ENCODE data around the gene GJD3.

The GJD3 gene

DNA sequence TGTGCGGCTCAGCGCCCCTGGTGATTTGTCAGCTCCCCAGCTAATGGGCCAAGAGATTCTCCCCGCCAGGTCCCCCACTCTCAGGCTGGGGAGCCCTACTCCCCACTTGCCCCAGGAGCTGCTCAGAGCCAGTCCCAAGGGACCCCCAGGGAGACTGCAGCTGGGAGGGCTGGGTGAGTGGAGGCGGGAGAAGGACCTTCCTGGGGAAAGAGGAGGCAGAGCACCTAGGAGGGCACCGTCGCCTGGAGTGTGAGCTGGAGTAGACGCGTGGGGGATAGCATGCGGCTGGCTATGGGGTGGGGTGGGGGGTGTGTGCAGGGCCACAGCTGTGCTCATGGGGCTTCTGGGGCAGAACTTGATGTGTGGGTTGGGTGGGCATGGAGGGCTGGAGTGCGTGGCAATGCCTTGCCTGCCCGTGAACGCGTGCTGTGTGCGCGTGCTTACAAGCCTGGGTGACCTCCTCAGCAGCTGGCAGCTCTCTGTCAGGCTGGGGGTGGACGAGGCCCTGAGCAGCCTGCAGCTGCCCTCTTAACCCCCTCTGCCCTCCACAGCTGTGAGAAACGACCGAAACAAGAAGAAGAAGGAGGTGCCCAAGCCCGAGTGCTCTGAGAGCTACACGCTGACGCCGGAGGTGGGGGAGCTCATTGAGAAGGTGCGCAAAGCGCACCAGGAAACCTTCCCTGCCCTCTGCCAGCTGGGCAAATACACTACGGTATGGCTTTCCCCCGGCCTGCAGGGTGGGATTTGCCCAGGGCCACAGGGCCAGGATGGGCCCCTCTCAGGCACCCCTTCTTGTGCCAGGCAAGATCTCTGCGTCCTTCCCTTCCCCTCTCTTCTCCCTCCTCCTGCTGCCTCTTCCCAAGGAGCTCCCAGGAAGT is 12.9 kb downstream of the GJD3 start:
- DNase-seq: no peak

DNA sequence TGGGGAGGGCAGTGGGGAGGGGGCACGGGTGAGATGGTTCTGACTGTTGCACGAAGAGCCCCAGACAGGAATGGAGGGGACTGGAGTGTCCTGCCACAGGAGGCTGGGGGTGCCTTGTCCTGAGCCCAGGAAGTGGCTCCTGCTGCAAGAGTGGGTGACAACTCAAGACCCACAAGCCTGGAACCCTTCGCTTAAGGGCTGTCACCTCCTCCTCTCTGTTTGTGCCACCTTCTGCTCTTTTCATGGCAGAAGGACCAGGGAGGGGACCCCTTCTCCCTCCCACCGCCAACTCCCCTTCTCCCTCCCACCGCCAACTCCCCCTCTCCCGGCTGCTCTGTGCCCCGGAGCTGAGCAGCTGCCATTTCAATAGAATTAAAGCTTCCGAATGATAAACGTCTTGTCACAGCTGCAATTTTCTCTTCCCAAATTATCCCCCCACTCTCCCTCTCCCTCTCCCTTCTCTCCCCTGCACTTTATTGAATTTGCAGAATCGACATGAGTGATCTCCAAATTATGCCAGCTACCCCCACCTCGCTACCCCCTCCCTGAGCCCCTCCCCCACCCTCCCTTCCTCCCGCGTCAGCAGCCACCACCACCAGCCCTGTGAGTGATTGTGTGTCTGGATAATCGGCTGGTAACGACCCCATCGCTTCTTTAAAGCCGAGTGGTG is 13.7 kb downstream of the GJD3 start:
- DNase-seq: no peak

DNA sequence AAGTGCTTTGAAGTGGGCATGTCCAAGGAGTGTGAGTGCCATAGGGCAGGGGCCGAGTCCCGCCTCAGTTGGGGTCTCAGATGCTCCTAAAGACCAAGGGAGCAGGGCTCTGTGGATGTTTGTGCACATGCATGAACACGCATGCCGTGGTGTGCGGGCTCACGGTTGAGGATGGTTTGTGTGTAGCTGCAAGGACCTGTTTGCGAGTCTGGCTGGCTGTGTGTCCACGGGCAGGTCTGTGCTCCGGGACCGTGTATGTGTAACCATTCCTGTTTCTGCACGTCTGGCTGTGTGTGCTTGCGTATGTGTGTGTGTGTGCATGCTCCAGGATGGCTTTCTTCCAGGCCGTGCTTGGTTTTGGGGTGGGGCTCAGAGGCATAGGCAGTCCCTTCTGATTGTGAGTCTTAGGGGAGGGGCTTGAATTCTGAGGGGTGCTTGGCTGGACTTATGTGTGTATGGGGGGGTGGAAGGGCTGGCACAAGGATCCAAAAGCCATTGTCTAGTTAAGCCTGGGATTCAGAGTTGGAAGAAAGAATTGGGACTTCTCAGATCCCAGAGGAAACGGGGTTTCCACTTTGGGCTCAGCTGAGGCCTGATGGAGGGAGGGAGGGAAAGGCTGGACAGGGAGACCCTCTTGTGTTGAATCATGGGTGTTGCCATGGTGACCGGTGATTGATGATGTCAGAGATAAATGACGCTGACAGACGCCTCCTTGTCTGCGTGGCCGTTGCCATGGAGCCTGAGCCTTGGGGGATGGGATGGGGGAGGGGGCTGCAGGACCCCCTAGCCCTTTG is 14.4 kb downstream of the GJD3 start:
- no peak for DNase-seq

DNA sequence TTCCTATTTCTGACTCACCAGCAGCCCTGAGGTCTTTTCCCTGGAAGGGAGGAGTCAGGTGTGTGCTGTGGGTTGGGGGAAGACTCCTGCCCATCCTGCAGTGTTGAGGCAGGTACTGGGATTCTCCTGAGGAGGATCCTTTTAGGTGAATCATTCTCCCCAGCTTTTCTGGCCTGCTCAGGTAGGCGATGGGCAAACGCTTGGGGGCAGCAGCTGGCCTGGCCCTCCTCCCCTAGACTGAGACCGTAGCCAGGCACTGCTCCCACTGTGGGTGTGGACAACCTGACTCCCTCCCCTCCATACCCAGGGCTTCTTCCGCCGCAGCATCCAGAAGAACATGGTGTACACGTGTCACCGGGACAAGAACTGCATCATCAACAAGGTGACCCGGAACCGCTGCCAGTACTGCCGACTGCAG is 15.1 kb downstream of the GJD3 start:
- DNase-seq: no peak

DNA sequence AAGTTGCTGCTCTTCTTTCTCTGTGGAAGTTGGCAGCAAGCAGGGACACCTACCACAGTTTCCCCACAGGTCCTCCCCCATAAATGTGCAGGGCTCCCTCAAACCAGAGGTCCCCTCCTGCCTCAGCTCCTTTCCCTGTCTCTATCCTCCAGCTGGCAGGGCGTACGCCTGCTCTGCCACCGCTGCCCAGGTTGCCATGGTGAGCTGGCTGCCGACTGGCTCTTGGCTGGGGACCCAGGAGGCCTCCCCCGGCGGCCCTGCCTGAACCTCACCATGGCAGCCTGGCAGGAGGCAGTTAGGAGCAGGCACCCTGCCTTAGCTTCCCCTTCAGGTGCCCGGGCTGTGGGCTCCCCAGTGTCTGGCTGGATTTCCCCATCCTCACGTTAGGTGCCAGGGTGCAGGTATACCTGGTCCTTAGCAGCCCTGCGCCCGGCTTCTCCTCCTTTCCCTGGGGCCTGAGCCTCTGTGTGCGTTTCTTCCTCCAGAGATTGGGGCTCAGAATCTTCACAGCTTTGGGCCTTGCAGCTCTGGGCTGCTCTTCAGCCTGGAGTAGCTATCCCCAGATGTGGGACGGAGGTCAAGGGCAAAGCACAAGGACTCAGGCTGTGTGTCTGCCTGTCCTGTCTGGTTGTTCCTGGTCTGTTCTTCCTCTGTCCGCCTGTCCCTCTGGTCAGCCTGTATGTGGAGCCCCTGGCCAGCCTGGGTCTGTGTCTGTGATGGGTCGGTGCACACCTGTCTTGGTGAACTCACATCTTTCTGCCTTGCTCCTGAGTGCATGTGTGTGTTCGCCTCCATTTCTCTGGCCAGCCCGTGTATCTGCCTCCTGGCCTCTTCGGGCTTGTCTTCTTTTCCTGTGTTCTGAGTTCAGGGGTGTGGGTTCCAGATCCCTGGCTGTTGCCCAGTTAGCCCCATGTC is 15.7 kb downstream of the GJD3 start:
- DNase-seq: no peak

DNA sequence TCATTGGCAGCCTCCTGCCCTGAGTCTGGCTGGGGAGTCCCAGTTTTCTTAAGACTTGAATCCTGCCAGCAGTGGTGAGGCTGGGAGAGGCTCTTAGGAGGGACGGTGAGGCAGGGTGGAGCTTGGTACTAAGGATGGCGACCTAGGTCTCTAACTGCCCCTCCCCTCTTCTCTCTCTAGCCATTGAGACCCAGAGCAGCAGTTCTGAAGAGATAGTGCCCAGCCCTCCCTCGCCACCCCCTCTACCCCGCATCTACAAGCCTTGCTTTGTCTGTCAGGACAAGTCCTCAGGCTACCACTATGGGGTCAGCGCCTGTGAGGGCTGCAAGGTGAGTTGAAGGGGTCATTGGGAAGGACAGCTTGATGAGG is 16.4 kb downstream of the GJD3 start:
- no peak for DNase-seq

DNA sequence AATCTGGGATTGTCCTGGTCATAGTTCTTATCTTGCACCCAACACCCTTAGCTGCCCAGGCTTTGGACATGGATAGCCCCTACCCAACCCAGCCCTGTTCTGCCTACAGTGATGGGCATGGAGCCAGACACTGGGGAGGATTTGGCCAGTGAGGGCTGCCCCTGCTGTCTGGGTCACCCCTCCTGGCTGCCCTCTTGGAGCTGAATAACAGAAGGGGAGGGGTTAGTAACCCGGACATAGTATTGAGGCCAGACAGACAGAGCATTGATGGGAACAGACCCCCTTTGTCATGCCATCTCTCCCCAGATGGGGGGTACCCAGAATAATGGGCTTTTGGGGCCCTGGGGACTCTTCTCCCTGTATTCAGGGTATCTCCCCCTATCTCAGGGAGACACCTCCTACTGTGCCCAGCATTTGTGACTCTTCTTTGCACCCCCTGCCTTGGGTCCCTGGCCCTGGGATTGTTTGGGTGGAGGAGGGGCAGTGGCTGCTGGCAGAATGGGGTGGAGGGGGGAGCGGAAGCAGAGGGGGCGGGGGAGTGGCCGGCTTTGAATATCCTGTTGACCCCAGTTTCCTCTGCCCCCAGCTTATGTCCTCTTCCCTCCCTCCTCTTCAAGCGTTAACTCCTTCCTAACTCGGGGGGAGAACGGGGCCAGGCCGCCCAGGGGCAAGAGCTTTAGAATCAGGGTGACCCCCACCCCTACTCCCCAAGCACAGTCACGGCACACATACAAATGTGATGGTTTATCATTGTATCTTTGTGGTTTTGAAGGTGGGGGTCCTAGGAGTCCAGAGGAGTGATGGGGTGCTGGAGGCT is 17.0 kb downstream of the GJD3 start:
- DNase-seq: no peak

DNA sequence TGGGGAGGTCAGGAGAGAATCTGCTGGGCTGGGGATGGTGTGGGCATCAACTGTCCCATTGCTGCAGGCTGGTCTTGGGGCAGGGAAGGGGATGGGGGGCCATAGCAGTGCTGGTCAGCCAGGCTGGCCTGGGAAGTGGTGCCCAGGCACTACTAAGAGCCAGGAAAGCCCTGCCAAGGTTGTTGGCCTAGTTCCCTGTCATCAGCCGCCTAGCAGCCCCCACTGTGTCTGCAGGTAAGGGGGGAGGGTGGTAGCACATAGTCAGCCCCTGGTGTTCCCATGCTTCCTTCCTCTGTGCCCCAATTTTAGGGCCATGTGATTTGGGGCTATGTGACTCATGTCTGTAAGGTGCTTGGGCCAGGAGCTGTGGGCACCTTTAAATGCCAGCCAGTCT is 17.8 kb downstream of the GJD3 start:
- DNase-seq: no peak

DNA sequence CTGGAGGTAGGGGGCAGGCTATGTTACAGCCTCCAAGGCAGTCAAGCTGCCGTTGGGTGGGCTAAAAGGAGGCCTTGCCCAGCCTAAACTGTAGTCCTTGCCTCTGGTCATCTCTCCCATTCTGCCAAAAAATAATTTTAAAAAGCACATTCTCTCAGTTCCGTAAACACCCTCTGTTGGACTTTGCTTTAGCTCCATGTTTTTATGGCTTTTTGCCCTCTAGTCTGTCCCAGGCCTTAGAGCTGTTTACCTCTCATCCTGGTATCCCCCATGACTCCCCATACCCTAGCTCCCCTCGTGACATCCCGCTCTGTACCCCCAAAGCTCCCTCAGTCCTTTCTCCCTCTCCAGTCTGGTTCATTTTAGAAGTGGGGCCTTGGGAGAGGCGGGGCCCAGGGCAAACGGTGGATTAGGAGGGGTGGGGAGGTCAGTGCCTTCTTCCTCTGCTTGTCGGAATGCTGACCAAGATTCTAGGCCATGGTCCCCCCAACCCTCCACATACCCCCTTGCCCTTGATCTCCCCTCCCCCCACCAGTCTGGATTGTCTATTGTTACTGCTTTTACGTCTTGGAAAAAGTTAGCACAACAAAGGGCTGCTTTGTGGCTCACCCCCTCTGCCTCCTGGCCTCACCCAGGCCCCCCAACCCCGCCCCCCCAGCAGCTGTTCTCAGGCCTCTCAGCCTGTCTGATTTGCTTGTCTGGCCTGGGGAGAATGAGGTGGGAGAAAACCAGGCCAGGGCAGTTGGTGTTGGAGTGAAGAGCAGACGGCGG is 18.4 kb downstream of the GJD3 start:
- no peak for DNase-seq

DNA sequence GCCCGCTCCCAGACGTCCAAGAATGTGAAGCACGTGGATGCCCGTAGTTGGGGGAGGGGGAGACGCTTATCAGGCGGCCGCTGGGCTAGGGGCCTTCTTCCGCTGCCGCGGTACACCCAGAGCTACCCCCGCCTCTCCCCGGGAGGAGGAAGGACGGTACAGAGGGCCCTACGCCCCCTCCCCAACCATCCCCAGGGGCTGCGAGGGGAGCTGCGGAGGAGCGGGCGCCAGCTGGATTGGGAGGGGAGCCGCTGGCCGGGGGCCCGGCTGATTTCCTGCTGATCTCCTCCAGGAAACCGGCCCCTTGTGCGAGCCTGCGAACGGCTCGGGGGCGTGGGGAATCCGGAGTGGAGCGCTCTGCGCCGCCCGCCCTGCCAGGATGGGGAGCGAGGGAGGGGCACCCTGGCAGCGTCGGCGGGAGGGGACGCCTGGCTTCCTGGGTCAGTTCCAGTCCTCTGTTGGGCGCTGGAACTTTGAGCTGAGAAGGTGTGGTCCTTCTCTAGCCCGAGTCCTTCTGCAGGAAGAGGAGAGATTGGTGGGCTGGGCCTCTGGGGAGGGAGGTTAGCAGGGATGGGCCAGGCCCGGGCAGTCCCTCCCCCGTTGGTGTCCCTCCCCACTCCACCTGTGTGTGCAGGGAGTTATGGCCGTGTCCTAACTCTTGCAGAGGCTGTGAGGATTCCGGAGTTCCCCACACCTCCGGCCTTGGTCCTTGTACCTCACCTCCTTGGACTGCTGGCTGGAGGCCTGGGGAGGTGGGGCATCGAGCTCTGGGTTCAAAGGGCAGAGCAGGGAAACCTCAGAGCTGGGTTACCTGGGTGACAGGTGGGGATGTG is 19.2 kb downstream of the GJD3 start:
- peak; percentile 27 to 71 for DNase-seq

DNA sequence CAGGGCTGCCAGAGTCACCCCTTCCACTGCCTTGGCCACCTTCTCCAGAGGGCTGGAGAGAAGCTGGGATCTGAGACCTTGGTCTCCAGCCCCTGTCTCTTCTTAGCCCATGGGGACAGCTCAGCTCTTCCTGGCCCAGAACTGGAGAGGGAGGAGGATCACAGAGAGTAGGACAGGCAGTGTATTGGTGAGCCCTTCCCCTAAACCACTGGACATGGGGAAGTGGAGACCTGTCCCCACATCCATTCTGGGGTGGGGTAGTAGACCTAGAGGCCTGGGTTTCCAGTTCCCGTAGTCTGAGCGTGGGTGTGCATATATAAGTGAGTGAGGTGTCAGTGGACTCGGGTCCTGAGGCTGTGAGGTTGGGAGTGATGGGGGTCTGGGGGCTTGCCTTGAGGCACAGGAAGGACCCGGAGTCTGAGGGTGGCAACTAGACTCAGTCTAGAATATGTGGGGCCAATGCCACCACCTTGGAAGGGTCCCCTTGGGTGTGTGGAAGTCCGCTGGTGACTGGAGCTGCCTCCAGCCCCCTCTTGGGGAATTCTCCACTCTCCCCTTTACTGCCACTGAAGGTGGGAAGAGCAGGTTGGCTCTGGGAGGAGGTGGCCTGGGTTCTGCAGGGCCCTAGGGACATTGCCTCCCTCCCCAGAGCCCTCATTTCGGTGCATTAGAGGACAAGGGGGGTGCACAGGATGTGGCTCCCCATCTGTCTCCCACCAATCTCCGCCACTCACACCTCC is 19.9 kb downstream of the GJD3 start:
- DNase-seq: no peak

DNA sequence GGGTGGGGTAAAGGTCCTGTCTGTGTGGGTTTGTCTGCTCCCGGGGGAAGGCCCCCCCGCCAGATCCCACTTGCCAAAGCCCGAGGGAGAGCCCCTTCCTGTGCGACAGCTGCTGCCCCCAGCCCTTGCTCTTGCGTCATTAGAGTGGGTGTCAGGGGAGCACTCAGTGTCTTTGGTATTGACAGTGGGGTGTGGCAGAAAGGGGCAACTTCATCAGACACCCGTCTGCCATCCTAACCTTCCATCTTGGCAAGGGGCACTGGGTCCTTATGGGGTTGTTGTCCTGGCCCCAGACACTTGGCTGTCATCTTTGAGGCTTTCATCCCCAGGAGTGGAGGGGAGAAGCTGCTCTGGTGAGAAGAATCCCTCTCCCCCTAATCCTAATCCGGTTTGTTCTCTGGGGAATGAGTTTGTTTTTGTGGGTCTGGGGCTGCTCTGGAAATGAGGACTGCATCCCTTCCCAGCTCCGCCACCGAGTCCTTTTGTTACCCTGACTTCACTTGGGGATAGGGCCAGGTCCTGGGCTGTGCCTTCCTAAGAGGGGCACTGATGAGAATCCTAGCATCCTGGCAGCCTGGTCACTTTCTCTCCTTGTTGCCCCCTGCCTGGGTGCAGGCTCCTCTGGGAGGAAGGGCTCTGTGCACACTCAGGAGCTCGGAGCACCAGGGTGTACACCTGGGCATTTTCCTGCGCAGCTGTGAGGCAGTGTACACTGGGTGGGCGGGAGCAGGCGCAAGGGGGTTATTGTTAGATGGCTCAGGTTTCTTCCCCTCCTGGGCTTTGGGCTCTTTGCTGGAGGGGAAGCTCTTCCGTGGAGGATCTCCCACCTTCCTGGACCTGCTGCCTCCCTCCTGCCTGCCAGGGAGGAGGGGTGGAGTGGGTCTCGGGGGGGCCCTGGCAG is 21.1 kb downstream of the GJD3 start:
- DNase-seq: no peak

DNA sequence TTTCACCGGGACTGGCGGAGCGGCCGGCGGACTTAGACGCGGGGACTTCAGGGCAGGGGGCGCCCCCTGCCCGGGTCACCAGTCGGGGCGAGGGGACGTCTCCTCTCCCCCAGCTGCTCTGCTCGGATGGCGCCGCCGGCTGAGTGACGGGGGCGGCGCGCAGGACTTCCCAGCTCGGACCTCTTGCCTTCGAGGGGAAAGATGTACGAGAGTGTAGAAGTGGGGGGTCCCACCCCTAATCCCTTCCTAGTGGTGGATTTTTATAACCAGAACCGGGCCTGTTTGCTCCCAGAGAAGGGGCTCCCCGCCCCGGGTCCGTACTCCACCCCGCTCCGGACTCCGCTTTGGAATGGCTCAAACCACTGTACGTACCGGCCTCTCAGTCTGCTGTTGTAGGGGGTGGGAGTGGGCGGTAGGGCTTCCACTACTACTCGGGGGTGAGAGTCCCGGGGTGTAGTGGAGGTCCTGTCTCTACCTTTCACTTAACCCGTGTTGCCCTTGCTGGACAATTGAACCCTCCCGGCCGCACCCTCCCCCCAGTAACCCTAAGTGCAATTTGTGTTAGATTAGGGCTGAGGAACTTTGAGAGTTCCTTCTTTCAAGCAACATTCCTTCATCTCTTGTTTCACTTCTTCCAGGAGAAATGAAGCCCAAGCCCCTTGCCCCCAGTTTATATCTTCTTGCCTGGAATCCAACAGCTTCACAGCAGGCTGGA is 21.9 kb downstream of the GJD3 start:
- DNase-seq: no peak

DNA sequence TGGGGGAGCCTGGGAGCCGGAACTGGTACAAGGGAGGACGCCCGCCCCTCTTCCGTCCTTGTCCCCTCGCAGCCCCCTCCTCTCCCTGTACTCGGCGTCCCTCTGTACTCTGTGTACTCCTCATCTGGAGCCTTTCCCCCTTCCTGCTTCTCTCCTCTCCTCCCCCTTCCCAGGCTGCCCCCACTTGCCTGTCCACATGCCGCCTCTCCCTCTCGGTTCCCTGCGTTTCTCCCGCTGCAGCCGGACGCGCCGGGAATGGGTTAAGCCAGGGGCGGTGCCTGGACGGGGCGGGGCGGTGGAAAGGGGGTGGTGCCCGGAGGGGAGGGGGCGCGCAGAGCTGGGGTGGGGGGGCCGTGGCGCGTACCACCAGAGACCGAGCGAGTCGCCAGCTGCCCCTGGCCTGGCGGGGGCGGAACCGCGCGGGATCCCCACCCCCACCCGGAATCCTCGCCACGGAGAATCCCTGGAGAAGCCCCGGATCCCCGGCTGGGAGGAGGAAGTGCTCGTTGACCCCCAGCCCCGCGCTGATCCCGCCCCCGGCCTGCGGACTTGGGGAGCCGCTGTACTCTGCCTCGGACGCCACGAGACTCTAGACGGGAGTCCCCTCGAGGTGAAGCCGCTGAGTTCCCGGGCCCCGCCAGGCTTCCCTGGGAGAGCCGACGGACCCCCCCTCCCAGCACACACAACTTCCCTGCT is 22.6 kb downstream of the GJD3 start:
- peak; percentile 35 to 70 for DNase-seq

DNA sequence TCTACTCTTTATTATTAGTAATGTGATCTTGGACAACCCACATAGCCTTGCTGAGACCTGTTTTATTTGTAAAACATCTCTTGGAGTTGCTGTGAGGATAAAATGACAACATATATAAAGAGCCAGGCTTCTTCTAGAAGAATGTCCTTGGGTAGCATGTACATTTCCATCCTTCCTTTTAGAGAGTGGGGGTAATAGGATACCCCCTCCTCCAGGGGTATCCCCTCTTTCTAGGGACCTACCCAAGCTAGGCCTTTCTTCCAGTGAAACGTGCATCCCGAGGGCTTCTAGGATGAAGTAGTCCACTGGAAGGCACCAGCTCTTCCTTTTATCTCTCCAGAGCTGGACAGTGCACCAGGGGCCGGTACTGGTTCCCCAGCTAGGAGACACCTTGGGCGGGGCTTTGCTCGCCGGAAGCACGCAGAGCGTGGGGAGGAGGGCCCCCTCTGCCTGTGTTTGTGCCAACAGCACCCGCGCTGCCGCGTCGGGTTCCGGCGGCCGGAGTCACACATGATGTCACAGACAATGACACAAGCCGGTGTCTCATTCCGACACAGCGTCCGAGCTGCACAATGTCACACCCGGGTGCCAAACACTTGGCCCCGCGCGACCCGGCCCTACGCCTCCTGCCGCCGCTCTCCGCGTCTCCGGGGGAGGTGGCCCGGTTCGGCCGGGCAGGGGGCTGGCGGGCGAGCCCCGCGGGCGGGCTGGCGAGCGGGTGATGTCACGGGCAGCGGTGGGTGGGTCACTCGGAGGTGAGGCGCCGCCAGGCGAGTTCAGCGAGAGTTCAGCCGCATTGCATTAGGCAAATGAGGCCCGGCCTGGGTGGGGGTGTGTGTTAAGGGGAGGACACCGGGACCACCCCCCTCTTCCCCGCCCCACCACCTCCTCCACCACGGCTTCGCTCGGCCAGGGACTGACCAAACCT is 23.4 kb downstream of the GJD3 start:
- peak; percentile 42 to 78 for DNase-seq

DNA sequence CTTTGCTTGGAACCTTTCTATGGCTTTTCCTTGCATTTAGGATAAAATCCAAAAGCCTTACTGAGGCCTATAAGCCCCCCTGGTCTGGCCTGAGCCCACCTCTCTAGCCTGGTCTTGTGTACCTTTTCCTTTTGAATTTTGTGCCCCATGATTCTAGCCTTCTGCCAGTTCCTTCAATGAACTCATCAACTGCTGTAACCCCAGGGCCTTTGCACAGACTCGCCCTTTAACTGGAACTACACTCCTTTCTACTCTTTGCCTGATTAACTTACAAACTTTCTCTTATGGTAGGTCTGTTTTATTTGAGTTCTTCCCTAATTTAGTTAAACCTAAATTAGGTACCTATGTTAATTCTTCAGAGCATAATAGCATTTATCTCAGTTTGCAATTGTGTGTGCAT is 24.2 kb downstream of the GJD3 start:
- DNase-seq: no peak
